ENCODE data around the gene CA12.
"Not testable (repeated sequence)": the region's sequence is repeated elsewhere in the genome, so short reads cannot be mapped to it uniquely, and the experiment has no call there.

DNA sequence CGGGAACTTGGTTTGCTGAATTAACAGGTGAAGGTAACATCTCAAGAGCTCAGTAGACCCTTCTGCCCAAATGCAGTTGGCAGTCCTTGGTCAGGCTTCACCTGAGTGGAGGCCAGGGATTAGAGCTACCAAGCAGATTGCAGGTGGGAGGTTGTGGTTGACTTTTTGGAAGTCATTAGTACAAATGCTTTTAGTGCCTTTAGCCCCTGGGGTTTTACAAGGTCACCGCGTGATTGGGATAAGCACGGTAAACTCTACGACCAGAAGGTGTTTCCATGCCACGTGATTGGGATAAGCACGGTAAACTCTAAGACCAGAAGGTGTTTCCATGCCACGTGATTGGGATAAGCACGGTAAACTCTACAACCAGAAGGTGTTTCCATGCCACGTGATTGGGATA, 61.2 kb downstream of the CA12 start:
- TF ChIP-seq EZH2 (IDR thresholded peaks at IDR 0.05); POLR2AphosphoS5 (IDR thresholded peaks at IDR 0.05; ENCODE audit: borderline replicate concordance, low read depth, low read length); FOXP2 (optimal IDR thresholded peaks at IDR 0.05; ENCODE audit: control extremely low read depth, extremely low read length, insufficient read depth): not testable (repeated sequence)
